OCI-LY1 (cell line): ENCODE data around the gene FAT3.

Experiments used
- H2AFZ ChIP-seq: fragments of 200-600 bp; sonication (generic), shearing (Covaris generic); 2 replicates; pipeline ENCODE4 v1.6.0; 2014; ENCODE audit warnings: antibody characterized with exemption, mild to moderate bottlenecking, low read length
- H3F3A ChIP-seq: fragments of 200-600 bp; sonication (generic), shearing (Covaris generic); 2 replicates; pipeline ENCODE4 v1.6.0; 2014; ENCODE audit warnings: mild to moderate bottlenecking, antibody characterized with exemption, low read length, moderate library complexity; ENCODE audit not compliant: insufficient read depth
- H3K27ac ChIP-seq: fragments of 200-600 bp; sonication (generic); 2 replicates; pipeline ENCODE4 v1.5.1; 2014; ENCODE audit warnings: low read length, mixed run types, mild to moderate bottlenecking, low read depth; ENCODE audit not compliant: poor library complexity, severe bottlenecking
- H3K27me3 ChIP-seq: fragments of 200-600 bp; sonication (generic); 2 replicates; pipeline ENCODE4 v1.6.0; 2014; ENCODE audit warnings: antibody characterized with exemption, mild to moderate bottlenecking, low read length, moderate library complexity; ENCODE audit not compliant: insufficient read depth
- H3K36me3 ChIP-seq: fragments of 200-600 bp; sonication (generic); 2 replicates; pipeline ENCODE4 v1.6.1; 2014; ENCODE audit warnings: mild to moderate bottlenecking, antibody characterized with exemption, low read length, moderate library complexity, mixed read lengths; ENCODE audit not compliant: insufficient read depth
- H3K4me1 ChIP-seq: fragments of 200-600 bp; sonication (generic); 2 replicates; pipeline ENCODE4 v1.5.1; 2014; ENCODE audit warnings: mild to moderate bottlenecking, low read length, moderate library complexity; ENCODE audit not compliant: insufficient read depth, severe bottlenecking
- H3K4me2 ChIP-seq: fragments of 200-600 bp; sonication (generic), shearing (Covaris generic); 2 replicates; pipeline ENCODE4 v1.6.1; 2014; ENCODE audit warnings: low read length
- H3K4me3 ChIP-seq: fragments of 200-600 bp; sonication (generic); 2 replicates; pipeline ENCODE4 v1.5.1; 2014; ENCODE audit warnings: low read length, low read depth, mild to moderate bottlenecking, mixed read lengths; ENCODE audit not compliant: poor library complexity, severe bottlenecking
- H3K79me2 ChIP-seq: fragments of 200-600 bp; shearing (Covaris generic); 2 replicates; pipeline ENCODE4 v1.6.1; 2016; ENCODE audit warnings: mixed run types, low read length, mixed read lengths; ENCODE audit not compliant: insufficient read depth
- H3K9ac ChIP-seq: fragments of 200-600 bp; sonication (generic), shearing (Covaris generic); 2 replicates; pipeline ENCODE4 v1.6.1; 2014; ENCODE audit warnings: mild to moderate bottlenecking, low read length, mixed read lengths
- H3K9me2 ChIP-seq: fragments of 200-600 bp; sonication (generic), shearing (Covaris generic); 2 replicates; pipeline ENCODE4 v1.6.1; 2014; ENCODE audit warnings: low read depth, mild to moderate bottlenecking, low read length, mixed read lengths
- H3K9me3 ChIP-seq: fragments of 200-600 bp; shearing (Covaris generic); 2 replicates; pipeline ENCODE4 v1.6.1; 2014; ENCODE audit warnings: low read length, mixed read lengths
- H4K20me1 ChIP-seq: fragments of 200-600 bp; sonication (generic), shearing (Covaris generic); 2 replicates; pipeline ENCODE4 v1.6.0; 2016; ENCODE audit warnings: mild to moderate bottlenecking, low read length; ENCODE audit not compliant: insufficient read depth
- CTCF ChIP-seq: fragments of 200-600 bp; sonication (generic), shearing (Covaris generic); IDR thresholded peaks from 2 replicates; pipeline ENCODE4 v1.5.1; 2017; ENCODE audit warnings: mild to moderate bottlenecking, antibody characterized with exemption, low read length, moderate library complexity, mixed read lengths
- EZH2 ChIP-seq: fragments of 200-600 bp; sonication (generic), shearing (Covaris generic); IDR thresholded peaks from 2 replicates; pipeline ENCODE4 v1.8.0; 2017; ENCODE audit warnings: borderline replicate concordance, mixed run types, mild to moderate bottlenecking, antibody characterized with exemption, low read length, moderate library complexity, mixed read lengths

The FAT3 gene

GRCh38 chr11:92246630-92247029 is 22.0 kb downstream of the FAT3 start:
- H3K27ac ChIP-seq: no peak overlapping the region
- no peaks in the 10 kb centered on the region for H3K27me3 ChIP-seq
- no peaks in the 10 kb centered on the region for H3K9me3 ChIP-seq
- H3K9ac ChIP-seq: no peak overlapping the region
- H3K4me3 ChIP-seq: no peak overlapping the region
- H3K4me2 ChIP-seq: no peak overlapping the region
- H3K9me2 ChIP-seq: no peaks in the 10 kb centered on the region
- H4K20me1 ChIP-seq: no peaks in the 10 kb centered on the region
- TF ChIP-seq EZH2 (no peak), CTCF (no peak)
- no peak overlapping the region for H2AFZ ChIP-seq
- no peaks in the 10 kb centered on the region for H3F3A ChIP-seq
- H3K4me1 ChIP-seq: no peaks in the 10 kb centered on the region
- no peaks in the 10 kb centered on the region for H3K36me3 ChIP-seq
- no peaks in the 10 kb centered on the region for H3K79me2 ChIP-seq

GRCh38 chr11:92249156-92249753 is 24.6 kb downstream of the FAT3 start:
- Histone ChIP-seq H2AFZ (no peak overlapping the region), H3K9me2 (no peaks in the 10 kb centered on the region), H3K9ac (no peak overlapping the region), H3K79me2 (no peaks in the 10 kb centered on the region), H4K20me1 (no peaks in the 10 kb centered on the region), H3K9me3 (no peaks in the 10 kb centered on the region), H3K27me3 (no peaks in the 10 kb centered on the region), H3K27ac (no peak overlapping the region), H3K4me3 (no peak overlapping the region), H3K36me3 (no peaks in the 10 kb centered on the region), H3F3A (no peaks in the 10 kb centered on the region), H3K4me2 (no peak overlapping the region), H3K4me1 (no peaks in the 10 kb centered on the region)
- TF ChIP-seq CTCF (no peak), EZH2 (no peak)

- no peaks in the 10 kb centered on the region for H3K79me2 ChIP-seq
- H3K9ac ChIP-seq: no peak overlapping the region
- TF ChIP-seq CTCF: no peak
- no peak for TF ChIP-seq EZH2
- no peaks in the 10 kb centered on the region for H3K4me1 ChIP-seq
- H3F3A ChIP-seq: no peaks in the 10 kb centered on the region
- no peaks in the 10 kb centered on the region for H3K27me3 ChIP-seq
- H3K36me3 ChIP-seq: no peaks in the 10 kb centered on the region
- no peak overlapping the region for H2AFZ ChIP-seq
- H3K27ac ChIP-seq: no peak overlapping the region
- no peaks in the 10 kb centered on the region for H3K9me3 ChIP-seq
- H3K9me2 ChIP-seq: no peaks in the 10 kb centered on the region
- no peak overlapping the region for H3K4me2 ChIP-seq
- H3K4me3 ChIP-seq: no peak overlapping the region
- H4K20me1 ChIP-seq: no peaks in the 10 kb centered on the region
Measured at GRCh38 chr11:92251980-92252379, 27.4 kb downstream of the FAT3 start.
